CD14-positive monocyte (primary cell): ENCODE results near the gene TSEN54. TPM values are rescaled to one million over a fixed set of nuclear protein-coding genes. Genes with fewer than 3 reads are reported as not detected.
A peak's percentile ranks its signal among the peaks of the same experiment; 100 is the strongest.

ENCODE experiments used
- DNase-seq, 3 donors: peaks; one replicate each; pipeline ENCODE4 v3.0.0-alpha.2; 2011 to 2022
- H2AFZ ChIP-seq: 2 replicates; pipeline ENCODE4 v1.6.0; 2012; ENCODE audit warnings: mild to moderate bottlenecking, low read depth, low read length, inconsistent platforms; ENCODE audit not compliant: insufficient read depth, poor library complexity, severe bottlenecking
- H3K27ac ChIP-seq, 2 donors: 1 replicate in 1 of 2; 2 replicates in 1 of 2; pipeline ENCODE4 v1.5.1; 2012 to 2013; ENCODE audit warnings: low read length in 2 of 2, control low read depth in 1 of 2, inconsistent platforms in 1 of 2, low read depth in 1 of 2, mild to moderate bottlenecking in 1 of 2
- H3K27me3 ChIP-seq, 2 donors: one replicate each; pipeline versions ENCODE4 v1.6.0 to v1.6.1; 2011 to 2013; ENCODE audit warnings: low read length in 2 of 2; ENCODE audit not compliant: control insufficient read depth in 2 of 2, insufficient read depth in 2 of 2
- H3K36me3 ChIP-seq, 2 donors: replicated peaks in 1 of 2; 1 replicate in 1 of 2; 2 replicates in 1 of 2; pipeline versions ENCODE4 v1.5.1 to v1.6.1; 2012 to 2013; ENCODE audit warnings: low read length in 2 of 2, control low read depth in 1 of 2, inconsistent platforms in 1 of 2, mild to moderate bottlenecking in 1 of 2; ENCODE audit not compliant: insufficient read depth in 2 of 2, control insufficient read depth in 1 of 2
- H3K4me1 ChIP-seq, 2 donors: 1 replicate in 1 of 2; 2 replicates in 1 of 2; pipeline versions ENCODE4 v1.5.1 to v1.6.1; 2012 to 2013; ENCODE audit warnings: low read length in 2 of 2, control low read depth in 1 of 2, inconsistent platforms in 1 of 2, mild to moderate bottlenecking in 1 of 2, moderate library complexity in 1 of 2; ENCODE audit not compliant: insufficient read depth in 2 of 2, control insufficient read depth in 1 of 2
- H3K4me2 ChIP-seq: replicated peaks from 2 replicates; pipeline ENCODE3; 2012; ENCODE audit warnings: low read length, moderate library complexity, mild to moderate bottlenecking; ENCODE audit not compliant: poor library complexity, severe bottlenecking; ENCODE audit errors: extremely low read depth
- H3K4me3 ChIP-seq, 3 experiments: fragments of 200-600 bp in 1 of 3; sonication (generic) in 1 of 3; replicated peaks in 1 of 3; 1 replicate in 2 of 3; 2 replicates in 1 of 3; pipeline ENCODE4 v1.5.1; 2011 to 2013; ENCODE audit warnings: low read length in 3 of 3, mild to moderate bottlenecking in 3 of 3, control low read depth in 2 of 3, low read depth in 2 of 3, inconsistent platforms in 1 of 3, moderate library complexity in 1 of 3
- H3K79me2 ChIP-seq: 2 replicates; pipeline ENCODE4 v1.6.0; 2012; ENCODE audit warnings: mild to moderate bottlenecking, control low read depth, inconsistent platforms, low read length, moderate library complexity; ENCODE audit not compliant: insufficient read depth
- H3K9ac ChIP-seq: 2 replicates; pipeline ENCODE4 v1.6.0; 2017; ENCODE audit warnings: low read length, mild to moderate bottlenecking; ENCODE audit not compliant: insufficient read depth, poor library complexity, severe bottlenecking
- H3K9me3 ChIP-seq, 2 donors: replicated peaks in 1 of 2; 1 replicate in 1 of 2; 2 replicates in 1 of 2; pipeline versions ENCODE4 v1.5.1 to v1.6.1; 2012 to 2013; ENCODE audit warnings: low read length in 2 of 2, control low read depth in 1 of 2; ENCODE audit not compliant: control insufficient read depth in 1 of 2, insufficient read depth in 1 of 2
- H4K20me1 ChIP-seq: 2 replicates; pipeline ENCODE4 v1.6.0; 2012; ENCODE audit warnings: mild to moderate bottlenecking, low read length, control low read depth, moderate library complexity; ENCODE audit not compliant: insufficient read depth
- H3K27ac Mint-ChIP-seq, 7 donors: one replicate each; pipeline ENCODE4 v1.8.0; 2020; ENCODE audit warnings: mild to moderate bottlenecking in 7 of 7, mixed read lengths in 7 of 7, moderate library complexity in 6 of 7, inconsistent platforms in 2 of 7
- H3K27me3 Mint-ChIP-seq, 3 donors: one replicate each; pipeline ENCODE4 v1.8.0; 2021 to 2022; ENCODE audit warnings: low read depth in 3 of 3, mild to moderate bottlenecking in 3 of 3, mixed read lengths in 3 of 3, moderate library complexity in 3 of 3, inconsistent platforms in 1 of 3
- H3K36me3 Mint-ChIP-seq, 2 donors: one replicate each; pipeline ENCODE4 v1.8.0; 2020; ENCODE audit warnings: mixed read lengths in 2 of 2, inconsistent platforms in 1 of 2, mild to moderate bottlenecking in 1 of 2
- H3K4me1 Mint-ChIP-seq: one replicate; pipeline ENCODE4 v1.8.0; 2020; ENCODE audit warnings: mild to moderate bottlenecking, mixed read lengths
- H3K4me3 Mint-ChIP-seq, 2 donors: one replicate each; pipeline ENCODE4 v1.8.0; 2020; ENCODE audit warnings: mild to moderate bottlenecking in 2 of 2, mixed read lengths in 2 of 2, moderate library complexity in 1 of 2
- H3K9me3 Mint-ChIP-seq, 7 donors: one replicate each; pipeline ENCODE4 v1.8.0; 2020 to 2022; ENCODE audit warnings: mixed read lengths in 7 of 7, mild to moderate bottlenecking in 6 of 7, moderate library complexity in 6 of 7, inconsistent platforms in 2 of 7
- CTCF ChIP-seq: fragments of 200-600 bp; IDR thresholded peaks from one replicate; pipeline ENCODE4 v1.8.0; 2022; ENCODE audit warnings: antibody characterized with exemption, mild to moderate bottlenecking
- WGBS: methylation state at CpG from one replicate; pipeline ENCODE4 v1.1.5; 2013; ENCODE audit warnings: missing lambda C conversion rate; ENCODE audit not compliant: insufficient coverage; 5-methylcytosine and 5-hydroxymethylcytosine counted together
- intact Hi-C, 2 donors: fragments of 100-400 bp; cut with micrococcal nuclease; formaldehyde crosslinking; loops; one replicate each; pipeline versions ENCODE4 v1.15.0 to v1.15.1; 2023
- polyA plus RNA-seq, 3 donors: library from polyadenylated mRNA; depleted of rRNA in 1 of 3; unstranded in 2 of 3; stranded (reverse) in 1 of 3; fragments of 300-500 nt in 2 of 3; fragments of >200 nt in 1 of 3; fragmentation: Illumina TruSeq in 2 of 3; gene quantifications; 1 replicate in 2 of 3; 2 replicates in 1 of 3; pipeline ENCODE4 v1.2.3, GENCODE V29; 2012 to 2021

Gene TSEN54
- polyA plus RNA-seq, 3 donors, result 10.3 to 13.6 (median 11.8) TPM

GRCh38 chr17:75513641-75514000, 2.7 kb upstream of the TSEN54 start:
- Histone ChIP-seq H3K27ac (no peak overlapping the region), H3K4me3 (no peak overlapping the region), H3K79me2 (no peaks in the 10 kb centered on the region), H3K36me3 (no peaks in the 10 kb centered on the region), H3K9ac (no peak overlapping the region), H3K4me2 (no peak overlapping the region), H3K27me3 (peaks cover 3 to 28% of the 10 kb centered on the region in 2 donors), H4K20me1 (no peaks in the 10 kb centered on the region), H2AFZ (no peak overlapping the region), H3K9me3 (no peaks in the 10 kb centered on the region), H3K4me1 (peaks cover 18 to 38% of the 10 kb centered on the region in 2 donors)
- no peak for TF ChIP-seq CTCF
- WGBS, result 97% methylated on average over 17 of the region's 17 CpGs
- peaks cover 12 to 38% (median 24%) of the 10 kb centered on the region in 3 donors for H3K27me3 Mint-ChIP-seq
- no peak for DNase-seq
- intact Hi-C loops, result no loop called here
- H3K9me3 Mint-ChIP-seq, result peaks cover 0 to 3% (median 0%) of the 10 kb centered on the region in 7 donors
- peak overlapping the region in 1 of 7 donors; percentile 60 for H3K27ac Mint-ChIP-seq
- H3K4me3 Mint-ChIP-seq, result no peak overlapping the region
- peaks cover 18% of the 10 kb centered on the region for H3K4me1 Mint-ChIP-seq
- peaks cover 6 to 9% of the 10 kb centered on the region in 2 donors for H3K36me3 Mint-ChIP-seq

- intact Hi-C loops, result no loop called here
- DNase-seq, result no peak
- no peak overlapping the region for H3K9ac ChIP-seq
- peak overlapping the region; percentile 99 for H3K4me2 ChIP-seq
- H2AFZ ChIP-seq, result no peak overlapping the region
- no peaks in the 10 kb centered on the region for H3K79me2 ChIP-seq
- no peaks in the 10 kb centered on the region for H3K9me3 ChIP-seq
- TF ChIP-seq CTCF, result no peak
- peak overlapping the region in 1 of 2 donors; percentile 65 for H3K4me3 Mint-ChIP-seq
- peaks cover 18% of the 10 kb centered on the region for H3K4me1 Mint-ChIP-seq
- H3K27ac ChIP-seq, result no peak overlapping the region
- no peak overlapping the region for H3K27ac Mint-ChIP-seq
- H3K4me1 ChIP-seq, result peaks cover 18 to 38% of the 10 kb centered on the region in 2 donors
- 58% methylated on average over 15 of the region's 15 CpGs for WGBS
- no peaks in the 10 kb centered on the region for H3K36me3 ChIP-seq
- peaks cover 12 to 38% (median 24%) of the 10 kb centered on the region in 3 donors for H3K27me3 Mint-ChIP-seq
- H3K27me3 ChIP-seq, result peaks cover 3 to 28% of the 10 kb centered on the region in 2 donors
- no peaks in the 10 kb centered on the region for H4K20me1 ChIP-seq
- H3K4me3 ChIP-seq, result no peak overlapping the region
- peaks cover 0 to 3% (median 0%) of the 10 kb centered on the region in 7 donors for H3K9me3 Mint-ChIP-seq
- H3K36me3 Mint-ChIP-seq, result peaks cover 9 to 10% of the 10 kb centered on the region in 2 donors
Observed at GRCh38 chr17:75514299-75514918, 1.9 kb upstream of the TSEN54 start.
